Body of pancreas (tissue), 4 donors: ENCODE results near the gene JMJD4. TPM values are rescaled to one million over a fixed set of nuclear protein-coding genes. Genes with fewer than 3 reads are reported as not detected.

ENCODE experiments used
- ATAC-seq: fragments of 150-250 bp; one replicate; pipeline ENCODE4 v1.9.1; 2016
- DNase-seq, 4 donors: peaks; one replicate each; pipeline ENCODE4 v3.0.0-alpha.2; 2019
- H3K27ac ChIP-seq, 4 donors: fragments of 200-600 bp; sonication (generic); 1 replicate in 3 of 4; 2 replicates in 1 of 4; pipeline versions ENCODE4 v1.5.1 to v1.6.1; 2016 to 2019; ENCODE audit warnings: mild to moderate bottlenecking in 1 of 4, mixed read lengths in 1 of 4, moderate library complexity in 1 of 4
- H3K27me3 ChIP-seq, 2 donors: fragments of 200-600 bp; sonication (generic); one replicate each; pipeline ENCODE4 v1.6.0; 2016; ENCODE audit warnings: mild to moderate bottlenecking in 1 of 2
- H3K36me3 ChIP-seq, 2 donors: fragments of 200-600 bp; sonication (generic); replicated peaks in 1 of 2; 2 replicates each; pipeline ENCODE4 v1.5.1; 2016; ENCODE audit warnings: low read depth in 2 of 2; ENCODE audit not compliant: insufficient read depth in 1 of 2
- H3K4me1 ChIP-seq: fragments of 200-600 bp; sonication (generic); one replicate; pipeline ENCODE4 v1.6.0; 2016
- H3K4me3 ChIP-seq, 2 donors: fragments of 200-600 bp; sonication (generic); 1 replicate in 1 of 2; 2 replicates in 1 of 2; pipeline ENCODE4 v1.5.1; 2016 to 2019
- H3K9me3 ChIP-seq, 3 donors: fragments of 200-600 bp; sonication (generic); 1 replicate in 2 of 3; 2 replicates in 1 of 3; pipeline ENCODE4 v1.5.1; 2016
- CTCF ChIP-seq, 7 experiments: fragments of 450-650 bp in 4 of 7; fragments of 200-600 bp in 3 of 7; sonication (generic) in 3 of 7; IDR thresholded peaks; one replicate each; pipeline ENCODE4 v1.5.1; 2016 to 2019; ENCODE audit warnings: antibody characterized with exemption in 7 of 7
- POLR2A ChIP-seq, 3 donors: fragments of 450-650 bp; IDR thresholded peaks; one replicate each; pipeline ENCODE4 v1.6.1; 2016; ENCODE audit warnings: antibody characterized with exemption in 3 of 3, mild to moderate bottlenecking in 2 of 3
- WGBS, 2 donors: methylation state at CpG; one replicate each; pipeline ENCODE4 v1.1.5; 2017; 5-methylcytosine and 5-hydroxymethylcytosine counted together
- intact Hi-C: fragments of 100-400 bp; cut with DNase I; formaldehyde crosslinking; loops from one replicate; pipeline ENCODE4 v1.15.1; 2023
- total RNA-seq, 2 donors: library from RNA; depleted of rRNA; stranded (reverse); fragments of >200 nt; gene quantifications; one replicate each; pipeline ENCODE4 v1.1.0, GENCODE V29; 2016

Gene JMJD4
- total RNA-seq, 2 donors from 2014 or later = 13.2 to 15.3 TPM

GRCh38 chr1:227766653-227767277 lies 31.7 kb upstream of the JMJD4 start:
- intact Hi-C loops = no loop called here
- H3K27ac ChIP-seq = no peak overlapping the region
- no peak overlapping the region for H3K4me3 ChIP-seq
- DNase-seq (no peak), ATAC-seq (no peak)
- no peaks in the 10 kb centered on the region for H3K9me3 ChIP-seq
- TF ChIP-seq POLR2A (IDR thresholded peaks at IDR 0.05) (no peak), CTCF (IDR thresholded peaks at IDR 0.05) (no peak)
- 72 to 90% methylated on average over 13 to 19 of the region's 19 CpGs for WGBS, 2 donors
- H3K4me1 ChIP-seq = peaks cover 20% of the 10 kb centered on the region
- no peaks in the 10 kb centered on the region for H3K27me3 ChIP-seq
- H3K36me3 ChIP-seq = peaks cover 0 to 14% of the 10 kb centered on the region in 2 donors

- Histone ChIP-seq H3K27me3 (no peaks in the 10 kb centered on the region), H3K9me3 (no peaks in the 10 kb centered on the region), H3K4me3 (no peak overlapping the region), H3K27ac (no peak overlapping the region), H3K4me1 (peaks cover 20% of the 10 kb centered on the region), H3K36me3 (peaks cover 0 to 16% of the 10 kb centered on the region in 2 donors)
- TF ChIP-seq POLR2A (IDR thresholded peaks at IDR 0.05) (peak in 1 of 3 donors; percentile 31), CTCF (IDR thresholded peaks at IDR 0.05) (no peak)
- intact Hi-C loops = no loop called here
- 35 to 70% methylated on average over 10 to 17 of the region's 17 CpGs for WGBS, 2 donors
- ATAC-seq (peak; percentile 33), DNase-seq (peak; percentile 21 to 72 (median 64))
Observed at GRCh38 chr1:227766015-227766634, 31.0 kb upstream of the JMJD4 start.

GRCh38 chr1:227765261-227766014 lies 30.3 kb upstream of the JMJD4 start:
- TF ChIP-seq POLR2A (IDR thresholded peaks at IDR 0.05) (no peak), CTCF (IDR thresholded peaks at IDR 0.05) (no peak)
- Histone ChIP-seq H3K36me3 (peaks cover 0 to 16% of the 10 kb centered on the region in 2 donors), H3K9me3 (no peaks in the 10 kb centered on the region), H3K4me1 (peaks cover 20% of the 10 kb centered on the region), H3K27ac (no peak overlapping the region), H3K4me3 (no peak overlapping the region), H3K27me3 (no peaks in the 10 kb centered on the region)
- intact Hi-C loops = no loop called here
- DNase-seq = no peak
- 84 to 95% methylated on average over 5 to 8 of the region's 8 CpGs for WGBS, 2 donors
- ATAC-seq = no peak

GRCh38 chr1:227764019-227764391 lies 28.9 kb upstream of the JMJD4 start:
- intact Hi-C loops = loop anchor here (5.0 kb wide), 1 partner anchor 183 kb away; the partner anchor contains the start of gene WNT9A
- TF ChIP-seq POLR2A (IDR thresholded peaks at IDR 0.05) = no peak
- no peak for TF ChIP-seq CTCF (IDR thresholded peaks at IDR 0.05)
- peaks cover 20% of the 10 kb centered on the region for H3K4me1 ChIP-seq
- no peak overlapping the region for H3K27ac ChIP-seq
- H3K27me3 ChIP-seq = no peaks in the 10 kb centered on the region
- H3K36me3 ChIP-seq = peaks cover 0 to 24% of the 10 kb centered on the region in 2 donors
- no peak for DNase-seq
- WGBS, 2 donors = 70 to 97% methylated on average over 2 to 7 of the region's 7 CpGs
- H3K9me3 ChIP-seq = no peaks in the 10 kb centered on the region
- no peak overlapping the region for H3K4me3 ChIP-seq
- ATAC-seq = no peak
